HepG2 (cell line): ENCODE measurements around the gene FOXS1. TPM values are rescaled to one million over a fixed set of nuclear protein-coding genes. Genes with fewer than 3 reads are reported as not detected.

ENCODE experiments used
- AKAP8 ChIP-seq: sonication (generic); formaldehyde crosslinking; IDR thresholded peaks from 2 replicates; pipeline ENCODE4 v1.5.1; 2020; ENCODE audit warnings: mild to moderate bottlenecking, missing genetic modification reagents
- ARNT2 ChIP-seq: sonication (generic); formaldehyde crosslinking; IDR thresholded peaks from 2 replicates; pipeline ENCODE4 v1.8.0; 2022; ENCODE audit warnings: mild to moderate bottlenecking, low read depth, missing genetic modification reagents, moderate library complexity
- ATF2 ChIP-seq: sonication (generic); formaldehyde crosslinking; IDR thresholded peaks from 2 replicates; pipeline ENCODE4 v1.4.0; 2020; ENCODE audit warnings: missing genetic modification reagents
- ELF3 ChIP-seq: IDR thresholded peaks from 2 replicates; pipeline ENCODE4 v1.6.1; 2016; ENCODE audit warnings: missing genetic modification reagents, missing compliant biosample characterization
- HNF4A ChIP-seq: sonication (generic); formaldehyde crosslinking; IDR thresholded peaks from 2 replicates; pipeline ENCODE4 v1.4.0; 2020; ENCODE audit warnings: missing genetic modification reagents
- KDM5B ChIP-seq: sonication (generic); formaldehyde crosslinking; IDR thresholded peaks from 2 replicates; pipeline ENCODE4 v1.4.0; 2020; ENCODE audit warnings: missing genetic modification reagents, mild to moderate bottlenecking, borderline replicate concordance
- MLLT10 ChIP-seq: sonication (generic); formaldehyde crosslinking; IDR thresholded peaks from 2 replicates; pipeline ENCODE4 v1.4.0; 2020; ENCODE audit warnings: missing genetic modification reagents
- NFKB2 ChIP-seq: sonication (generic); formaldehyde crosslinking; IDR thresholded peaks from 2 replicates; pipeline ENCODE4 v1.4.0; 2020; ENCODE audit warnings: missing genetic modification reagents, borderline replicate concordance
- PAWR ChIP-seq: sonication (generic); formaldehyde crosslinking; IDR thresholded peaks from 2 replicates; pipeline ENCODE4 v1.4.0; 2020; ENCODE audit warnings: missing genetic modification reagents, mild to moderate bottlenecking, borderline replicate concordance
- SAP130 ChIP-seq: IDR thresholded peaks from 2 replicates; pipeline ENCODE4 v1.6.1; 2016; ENCODE audit warnings: low read depth
- TRAFD1 ChIP-seq: sonication (generic); formaldehyde crosslinking; IDR thresholded peaks from 2 replicates; pipeline ENCODE4 v1.5.1; 2020; ENCODE audit warnings: missing genetic modification reagents, mild to moderate bottlenecking, borderline replicate concordance
- YY1 ChIP-seq: IDR thresholded peaks from 2 replicates; pipeline ENCODE4 v1.6.1; 2011; ENCODE audit warnings: low read length, low read depth, moderate library complexity, mild to moderate bottlenecking; ENCODE audit not compliant: insufficient read depth, insufficient replicate concordance
- ZNF136 ChIP-seq: sonication (generic); formaldehyde crosslinking; IDR thresholded peaks from 2 replicates; pipeline ENCODE4 v1.8.1; 2022; ENCODE audit warnings: low read depth, mild to moderate bottlenecking, moderate library complexity, missing genetic modification reagents
- ZNF225 ChIP-seq: sonication (generic); formaldehyde crosslinking; IDR thresholded peaks from 2 replicates; pipeline ENCODE4 v1.4.0; 2020; ENCODE audit warnings: mild to moderate bottlenecking, missing genetic modification reagents
- ZNF543 ChIP-seq: sonication (generic); formaldehyde crosslinking; IDR thresholded peaks from 2 replicates; pipeline ENCODE4 v1.4.0; 2020; ENCODE audit warnings: mild to moderate bottlenecking, missing genetic modification reagents
- ZNF563 ChIP-seq: sonication (generic); formaldehyde crosslinking; IDR thresholded peaks from 2 replicates; pipeline ENCODE4 v1.8.0; 2022; ENCODE audit warnings: mild to moderate bottlenecking, moderate library complexity, missing genetic modification reagents
- ZNF646 ChIP-seq: sonication (generic); formaldehyde crosslinking; IDR thresholded peaks from 2 replicates; pipeline ENCODE4 v1.9.0; 2021; ENCODE audit warnings: mild to moderate bottlenecking, missing genetic modification reagents
- ZNF746 ChIP-seq: sonication (generic); formaldehyde crosslinking; IDR thresholded peaks from 2 replicates; pipeline ENCODE4 v1.8.0; 2022; ENCODE audit warnings: mild to moderate bottlenecking, missing genetic modification reagents
- ZNF773 ChIP-seq: sonication (generic); formaldehyde crosslinking; IDR thresholded peaks from 2 replicates; pipeline ENCODE4 v1.4.0; 2020; ENCODE audit warnings: missing genetic modification reagents, borderline replicate concordance
- polyA plus RNA-seq, 8 experiments: library from polyadenylated mRNA; depleted of rRNA in 3 of 8; stranded (reverse) in 7 of 8; unstranded in 1 of 8; fragments of >200 nt; fragmentation: Illumina TruSeq in 4 of 8; extraction: Trizol in 4 of 8; gene quantifications; 2 replicates each; pipeline versions ENCODE4 v1.2.1 to v1.2.3, GENCODE V29; 2011 to 2016; ENCODE audit warnings: low read depth in 4 of 8, missing spikeins in 1 of 8, mixed read lengths in 1 of 8; ENCODE audit not compliant: insufficient read depth in 1 of 8
- total RNA-seq, 5 experiments: library from RNA; depleted of rRNA; stranded (reverse); fragments of >200 nt; fragmentation: Illumina TruSeq; extraction: Trizol; gene quantifications; 2 replicates each; pipeline ENCODE4 v1.2.3, GENCODE V29; 2016; ENCODE audit warnings: low read depth in 1 of 5

The FOXS1 gene
- total and polyA plus RNA-seq, 2 of the 13 experiments (the other 11 are each of a cell fraction or from before 2014, with no cell fraction given): not detected

- TF ChIP-seq ZNF773: peak; percentile 57; the same call in 1 of the 2 replicates
- no peak for TF ChIP-seq PAWR (CRISPR knock-in tag)
- 0 out of 2 replicates have a peak, but pooled peaks have one; percentile 5 for TF ChIP-seq HNF4A
- TF ChIP-seq MLLT10 (CRISPR knock-in tag): no peak
- TF ChIP-seq ZNF563 (CRISPR knock-in tag): peak; percentile 94
- 0 out of 2 replicates have a peak, but pooled peaks have one; percentile 39 for TF ChIP-seq AKAP8
- TF ChIP-seq KDM5B (CRISPR knock-in tag): peak; percentile 63; the same call in 1 of the 2 replicates
- TF ChIP-seq TRAFD1 (CRISPR knock-in tag): 0 out of 2 replicates have a peak, but pooled peaks have one; percentile 38
- no peak for TF ChIP-seq ARNT2 (CRISPR knock-in tag)
- peak; percentile 23; the same call in 1 of the 2 replicates for TF ChIP-seq ZNF225 (CRISPR knock-in tag)
- TF ChIP-seq YY1: peak; percentile 18
- TF ChIP-seq ZNF746 (CRISPR knock-in tag): no peak
- TF ChIP-seq NFKB2 (CRISPR knock-in tag): peak; percentile 20; the same call in 1 of the 2 replicates
- TF ChIP-seq SAP130 (CRISPR knock-in tag): 0 out of 2 replicates have a peak, but pooled peaks have one; percentile 26
- no peak for TF ChIP-seq ATF2
- no peak for TF ChIP-seq ZNF646 (CRISPR knock-in tag)
- 0 out of 2 replicates have a peak, but pooled peaks have one; percentile 37 for TF ChIP-seq ZNF543
- TF ChIP-seq ELF3 (CRISPR knock-in tag): no peak
- no peak for TF ChIP-seq ZNF136 (CRISPR knock-in tag)
- TF ChIP-seq, all 625 proteins: peak for 99
Measured at GRCh38 chr20:31869942-31870725, 24.7 kb upstream of the FOXS1 start, which contains the start of the genes DUSP15 and TTLL9 (continued).
